ENCODE results near the gene CAPNS2.
A peak's percentile ranks its signal among the peaks of the same experiment; 100 is the strongest.

Gene CAPNS2

GRCh38 chr16:55566432-55567175, at the start of gene CAPNS2:
TSS of gene CAPNS2 (plus strand) at chr16:55566684. CDS start at chr16:55566757, 73 bp downstream.
- no peak for DNase-seq

GRCh38 chr16:55521792-55522191, 44.7 kb upstream of the CAPNS2 start:
- DNase-seq, result no peak

GRCh38 chr16:55526441-55526840, 40.0 kb upstream of the CAPNS2 start:
- DNase-seq, result no peak

- DNase-seq, result no peak
Observed at GRCh38 chr16:55527885-55528284, 38.6 kb upstream of the CAPNS2 start.

GRCh38 chr16:55529018-55529417, 37.5 kb upstream of the CAPNS2 start:
- DNase-seq, result no peak

- no peak for DNase-seq
Observed at GRCh38 chr16:55530316-55530856, 36.1 kb upstream of the CAPNS2 start.

- no peak for DNase-seq
Observed at GRCh38 chr16:55532227-55532626, 34.3 kb upstream of the CAPNS2 start.

GRCh38 chr16:55534756-55535155, 31.7 kb upstream of the CAPNS2 start:
- DNase-seq, result peak; percentile 34

GRCh38 chr16:55539049-55539448, 27.4 kb upstream of the CAPNS2 start:
- no peak for DNase-seq

GRCh38 chr16:55539488-55539887, 27.0 kb upstream of the CAPNS2 start:
- no peak for DNase-seq

- no peak for DNase-seq
Observed at GRCh38 chr16:55540221-55540620, 26.3 kb upstream of the CAPNS2 start.

- no peak for DNase-seq
Observed at GRCh38 chr16:55542459-55543082, 23.9 kb upstream of the CAPNS2 start.

GRCh38 chr16:55543472-55543871, 23.0 kb upstream of the CAPNS2 start:
- DNase-seq, result peak; percentile 74

- DNase-seq, result no peak
Observed at GRCh38 chr16:55552621-55553020, 13.9 kb upstream of the CAPNS2 start.

GRCh38 chr16:55555436-55555835, 11.0 kb upstream of the CAPNS2 start:
- DNase-seq, result no peak

GRCh38 chr16:55557186-55557585, 9.3 kb upstream of the CAPNS2 start:
- no peak for DNase-seq

GRCh38 chr16:55559233-55559632, 7.3 kb upstream of the CAPNS2 start:
- no peak for DNase-seq

GRCh38 chr16:55559933-55560516, 6.5 kb upstream of the CAPNS2 start:
- DNase-seq, result no peak

- no peak for DNase-seq
Observed at GRCh38 chr16:55561319-55561848, 5.1 kb upstream of the CAPNS2 start.

- DNase-seq, result no peak
Observed at GRCh38 chr16:55562936-55563335, 3.5 kb upstream of the CAPNS2 start.

GRCh38 chr16:55563797-55564196, 2.7 kb upstream of the CAPNS2 start:
- no peak for DNase-seq

- DNase-seq, result no peak
Observed at GRCh38 chr16:55565086-55565485, 1.4 kb upstream of the CAPNS2 start.

- no peak for DNase-seq
Observed at GRCh38 chr16:55567382-55567781, 898 bp downstream of the CAPNS2 start.

- DNase-seq, result no peak
Observed at GRCh38 chr16:55568207-55568606, 1.7 kb downstream of the CAPNS2 start.

All from midbrain (tissue), 1 donor.